GM21825 (cell line): Measurements from ENCODE around the gene SPOCK1.

Experiments used
- ATAC-seq: cut with Tn5 transposase; IDR thresholded peaks from one replicate; pipeline ENCODE4 v1.9.1; 2021; ENCODE audit warnings: mild to moderate bottlenecking, moderate library complexity; ENCODE audit not compliant: unreplicated experiment

SPOCK1 gene

DNA sequence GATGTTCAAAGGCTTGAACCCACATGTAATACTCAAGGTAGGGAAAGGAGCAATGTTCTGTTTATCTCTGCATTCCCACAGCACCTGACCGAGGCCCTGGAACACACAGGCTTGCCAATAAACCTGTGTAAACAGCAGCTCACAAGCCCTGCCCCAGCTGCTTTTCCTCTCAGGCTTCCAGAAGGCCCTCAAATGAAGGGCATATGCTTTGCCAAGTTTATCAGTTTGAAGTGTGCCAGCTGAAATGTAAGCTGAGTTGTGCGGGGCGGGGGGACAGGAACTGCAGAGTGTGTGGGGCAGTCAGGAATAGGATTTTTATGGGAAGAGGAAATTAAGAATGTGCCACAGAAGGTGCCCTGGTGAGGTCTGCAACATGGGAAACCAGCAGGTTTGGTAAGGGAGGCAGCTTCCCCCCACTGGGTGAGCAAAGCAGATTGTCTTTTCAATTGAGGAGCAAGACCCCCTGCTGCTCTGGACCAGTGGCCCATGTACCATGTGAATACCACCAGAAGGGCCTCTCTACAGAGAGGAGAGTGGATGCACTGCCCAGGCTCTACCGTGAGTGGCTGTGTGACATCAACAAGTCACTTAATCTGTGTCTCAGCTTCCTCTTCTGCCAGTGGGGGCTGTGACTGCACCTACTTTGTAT, 194.8 kb downstream of the SPOCK1 start:
- no peak for ATAC-seq

DNA sequence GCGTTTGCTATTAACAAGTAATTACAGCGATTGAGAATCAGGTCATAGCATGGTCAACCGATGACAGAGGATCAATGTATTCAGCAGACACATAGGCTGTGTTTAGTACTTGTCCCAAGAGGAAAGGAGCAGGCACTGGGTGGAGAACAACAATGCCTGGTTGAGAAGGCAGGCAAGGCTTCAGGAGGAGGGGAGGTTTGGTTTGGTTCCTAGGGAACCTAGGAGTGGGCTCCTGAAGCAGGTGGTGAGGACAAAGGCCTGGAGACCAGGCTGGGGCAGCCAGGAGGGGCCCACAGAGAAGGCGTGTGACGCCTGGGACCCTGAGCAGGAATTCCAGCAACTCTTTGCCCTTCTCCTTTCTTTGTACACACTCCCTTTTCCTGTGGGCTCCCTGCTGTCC, 195.6 kb downstream of the SPOCK1 start:
- ATAC-seq, result no peak

DNA sequence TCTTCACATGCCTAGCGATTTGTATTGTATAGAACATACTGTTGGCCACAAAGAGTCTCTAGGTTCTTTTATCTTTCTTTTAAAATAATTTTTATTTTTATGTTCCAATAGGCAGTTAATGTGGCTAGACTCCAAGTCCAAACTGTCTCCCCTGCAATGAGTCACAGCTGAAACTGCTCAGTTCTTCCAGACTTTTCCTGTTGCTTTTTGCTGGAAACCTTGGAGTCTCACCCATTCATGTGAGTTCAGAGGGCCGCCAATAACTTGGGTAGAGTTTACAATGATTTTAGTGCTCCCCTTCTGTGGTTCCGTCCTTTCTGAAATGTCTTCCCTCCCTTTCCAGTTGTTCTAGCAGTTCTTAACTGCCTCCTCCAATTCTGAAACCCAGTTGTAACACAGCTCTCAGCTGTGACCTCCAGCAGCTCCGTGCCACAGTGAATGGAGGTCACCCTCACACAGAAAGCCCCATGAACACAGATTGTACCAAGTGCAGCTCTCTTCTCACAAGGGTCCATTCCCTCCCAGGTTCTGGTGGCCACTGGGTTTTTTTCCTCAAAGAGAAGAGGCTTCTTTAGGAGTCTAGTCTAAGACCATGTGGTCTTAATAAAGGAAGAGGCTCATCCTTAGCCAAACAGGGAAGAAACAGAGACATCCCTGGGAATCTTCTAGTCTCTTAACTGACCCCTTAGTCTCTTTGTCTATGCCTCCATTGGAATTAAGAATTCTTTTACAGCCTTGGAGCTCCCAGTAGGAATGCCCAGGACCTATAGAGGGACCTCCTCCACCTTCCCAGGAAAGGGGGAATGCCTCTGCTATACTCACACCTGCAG, 198.5 kb downstream of the SPOCK1 start:
- no peak for ATAC-seq

GRCh38 chr5:137296213-137296781, 202.8 kb downstream of the SPOCK1 start:
- no peak for ATAC-seq

DNA sequence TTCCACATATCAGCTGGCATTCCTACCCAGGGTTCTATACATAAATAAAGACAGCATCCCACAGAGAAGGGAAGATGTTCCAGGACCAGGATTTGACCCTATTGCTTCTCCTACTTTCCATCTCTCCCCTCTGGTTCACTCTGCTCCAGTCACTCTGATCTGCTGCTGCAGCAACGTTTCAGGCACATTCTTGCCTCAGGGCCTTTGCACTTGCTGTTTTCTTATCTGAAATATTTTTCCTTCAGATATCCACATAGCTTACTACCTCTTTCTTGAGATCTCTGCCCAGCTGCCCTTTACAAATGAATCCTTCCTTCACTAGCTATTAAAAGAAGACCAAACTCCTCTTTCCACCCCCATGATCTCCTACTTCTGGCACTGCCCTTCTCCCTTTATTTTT, 204.5 kb downstream of the SPOCK1 start:
- no peak for ATAC-seq

GRCh38 chr5:137292461-137293027, 206.6 kb downstream of the SPOCK1 start:
- ATAC-seq, result no peak

GRCh38 chr5:137291436-137291835, 207.7 kb downstream of the SPOCK1 start:
- no peak for ATAC-seq

GRCh38 chr5:137291031-137291430, 208.1 kb downstream of the SPOCK1 start:
- no peak for ATAC-seq

DNA sequence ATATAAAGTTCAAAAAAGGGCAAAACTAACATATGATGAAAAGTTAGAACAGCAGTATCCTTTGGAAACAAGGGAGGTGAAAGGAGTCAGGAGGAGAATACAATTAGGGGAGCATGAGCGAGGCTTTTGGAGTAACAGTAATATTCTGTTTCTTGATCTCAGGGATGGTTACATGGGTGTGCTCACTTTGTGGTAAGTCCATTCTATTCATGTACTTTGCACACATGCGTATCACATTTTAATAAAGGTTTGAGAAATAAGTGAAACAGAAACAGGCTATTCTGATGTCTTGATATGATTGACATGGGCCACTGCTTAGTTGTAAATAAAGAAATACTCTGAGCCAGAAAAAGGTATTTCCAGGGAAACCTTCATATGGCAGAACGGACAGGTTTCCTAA, 208.8 kb downstream of the SPOCK1 start:
- ATAC-seq, result no peak

DNA sequence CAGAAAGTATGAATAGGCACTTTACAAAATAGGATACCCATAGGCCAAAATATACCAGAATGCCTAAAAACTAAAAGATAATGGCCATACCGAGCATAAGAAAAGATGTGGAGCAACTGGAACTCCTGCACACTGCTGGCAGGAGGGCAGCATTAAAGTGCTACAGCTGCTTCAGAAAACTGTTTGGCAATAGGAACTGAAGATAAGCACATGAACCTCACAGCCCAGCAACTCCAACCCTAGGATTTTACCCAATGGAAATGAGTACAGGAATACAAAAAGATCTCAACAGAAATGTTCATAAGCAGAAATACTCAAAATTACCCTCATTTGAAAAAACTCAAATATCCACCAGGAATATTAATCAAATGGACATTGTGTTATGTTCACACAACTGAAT, 209.3 kb downstream of the SPOCK1 start:
- no peak for ATAC-seq

GRCh38 chr5:137287569-137287968, 211.6 kb downstream of the SPOCK1 start:
- ATAC-seq, result no peak

GRCh38 chr5:137286025-137286610, 213.0 kb downstream of the SPOCK1 start:
- ATAC-seq, result no peak

- no peak for ATAC-seq
Observed at GRCh38 chr5:137283801-137284200, 215.3 kb downstream of the SPOCK1 start.

- ATAC-seq, result no peak
Observed at GRCh38 chr5:137282216-137282615, 216.9 kb downstream of the SPOCK1 start.

DNA sequence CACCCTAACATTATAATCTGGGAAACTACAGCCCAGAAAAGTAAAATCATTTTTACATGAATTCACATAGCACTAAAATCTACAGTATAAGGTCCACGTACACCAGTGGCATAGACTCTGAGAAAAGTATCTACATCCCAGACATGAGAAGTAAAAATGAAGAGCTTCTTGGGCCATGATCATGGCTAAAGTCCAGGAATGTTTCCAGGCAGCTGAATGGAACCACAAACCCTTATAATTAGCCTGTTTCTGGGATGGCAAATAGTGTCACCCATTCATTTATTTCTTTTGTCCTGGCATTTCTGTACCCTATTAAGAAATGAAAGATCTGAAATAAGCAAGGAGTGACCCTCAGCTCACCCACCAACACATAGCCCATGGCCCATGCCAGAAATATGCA, 217.9 kb downstream of the SPOCK1 start:
- ATAC-seq, result no peak

- no peak for ATAC-seq
Observed at GRCh38 chr5:137280656-137281055, 218.5 kb downstream of the SPOCK1 start.

- no peak for ATAC-seq
Observed at GRCh38 chr5:137279521-137280231, 219.4 kb downstream of the SPOCK1 start.

GRCh38 chr5:137278476-137278875, 220.7 kb downstream of the SPOCK1 start:
- ATAC-seq, result no peak

DNA sequence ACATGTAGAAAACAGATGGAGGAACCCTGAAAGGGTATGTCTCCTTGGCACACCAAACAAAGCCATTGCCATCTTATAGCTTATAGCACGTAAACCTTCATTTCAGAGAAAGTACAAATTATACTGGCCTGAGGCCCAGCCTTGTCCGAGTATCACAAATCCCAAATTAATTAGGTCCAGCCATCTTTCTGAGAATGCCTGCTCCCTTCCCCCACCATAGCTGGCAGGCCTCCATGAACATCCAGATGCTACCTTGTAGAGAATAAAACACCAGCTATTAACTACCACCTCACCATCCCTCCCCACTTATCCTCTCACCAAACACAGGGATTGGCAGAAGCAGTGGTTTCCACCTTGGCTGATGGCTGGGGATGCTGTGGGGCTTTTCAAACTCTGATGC, 224.0 kb downstream of the SPOCK1 start:
- no peak for ATAC-seq

- no peak for ATAC-seq
Observed at GRCh38 chr5:137273511-137273910, 225.6 kb downstream of the SPOCK1 start.

- no peak for ATAC-seq
Observed at GRCh38 chr5:137272831-137273230, 226.3 kb downstream of the SPOCK1 start.
